H9 (cell line): ENCODE data around the gene MBP. TPM values are rescaled to one million over a fixed set of nuclear protein-coding genes. Genes with fewer than 3 reads are reported as not detected.
A peak's percentile ranks its signal among the peaks of the same experiment; 100 is the strongest.

Experiments
- DNase-seq: peaks from one replicate; pipeline ENCODE4 v3.0.0-alpha.2; 2017
- H2AFZ ChIP-seq: one replicate; pipeline ENCODE4 v1.6.1; 2013; ENCODE audit warnings: mild to moderate bottlenecking, low read length, control low read depth, moderate library complexity
- H2AK5ac ChIP-seq: 2 replicates; pipeline ENCODE4 v1.6.1; 2013; ENCODE audit warnings: low read length, control low read depth, mixed read lengths; ENCODE audit not compliant: insufficient read length
- H2BK120ac ChIP-seq: one replicate; pipeline ENCODE4 v1.6.1; 2013; ENCODE audit warnings: low read depth, mild to moderate bottlenecking, low read length, control low read depth, inconsistent platforms; ENCODE audit not compliant: poor library complexity, severe bottlenecking
- H2BK12ac ChIP-seq: 2 replicates; pipeline ENCODE4 v1.6.1; 2013; ENCODE audit warnings: low read length, control low read depth, mixed read lengths, low read depth; ENCODE audit not compliant: insufficient read length
- H2BK15ac ChIP-seq: 2 replicates; pipeline ENCODE4 v1.6.1; 2013; ENCODE audit warnings: low read depth, low read length, control low read depth
- H2BK20ac ChIP-seq: one replicate; pipeline ENCODE4 v1.6.1; 2013; ENCODE audit warnings: low read depth, mild to moderate bottlenecking, low read length, control low read depth, inconsistent platforms; ENCODE audit not compliant: poor library complexity, severe bottlenecking
- H2BK5ac ChIP-seq: 2 replicates; pipeline ENCODE4 v1.6.1; 2013; ENCODE audit warnings: low read length, control low read depth, mixed read lengths; ENCODE audit not compliant: insufficient read length
- H3K14ac ChIP-seq: 2 replicates; pipeline ENCODE4 v1.6.1; 2013; ENCODE audit warnings: low read length, control low read depth; ENCODE audit not compliant: insufficient read depth
- H3K18ac ChIP-seq: 2 replicates; pipeline ENCODE4 v1.6.1; 2013; ENCODE audit warnings: low read depth, mild to moderate bottlenecking, mixed read lengths, low read length, control low read depth; ENCODE audit not compliant: insufficient read length
- H3K23ac ChIP-seq: 2 replicates; pipeline ENCODE4 v1.6.1; 2013; ENCODE audit warnings: low read length, control low read depth, mixed read lengths, low read depth; ENCODE audit not compliant: insufficient read length
- H3K23me2 ChIP-seq: 2 replicates; pipeline ENCODE4 v1.6.1; 2013; ENCODE audit warnings: low read depth, mild to moderate bottlenecking, mixed read lengths, low read length, control low read depth; ENCODE audit not compliant: insufficient read length, poor library complexity, severe bottlenecking
- H3K27ac ChIP-seq: 2 replicates; pipeline ENCODE4 v1.5.1; 2013; ENCODE audit warnings: low read length, control low read depth, mixed read lengths, low read depth; ENCODE audit not compliant: insufficient read length
- H3K27me3 ChIP-seq: 2 replicates; pipeline ENCODE4 v1.6.1; 2013; ENCODE audit warnings: low read length, control low read depth, inconsistent platforms; ENCODE audit not compliant: insufficient read depth
- H3K4ac ChIP-seq: 2 replicates; pipeline ENCODE4 v1.6.1; 2013; ENCODE audit warnings: low read depth, mild to moderate bottlenecking, control low read depth, inconsistent platforms, low read length, moderate library complexity
- H3K4me1 ChIP-seq: 2 replicates; pipeline ENCODE4 v1.6.1; 2013; ENCODE audit warnings: low read length, control low read depth, inconsistent platforms; ENCODE audit not compliant: insufficient read depth
- H3K4me2 ChIP-seq: 2 replicates; pipeline ENCODE4 v1.6.1; 2013; ENCODE audit warnings: low read length, control low read depth, mixed read lengths; ENCODE audit not compliant: insufficient read length, insufficient read depth
- H3K56ac ChIP-seq: 2 replicates; pipeline ENCODE4 v1.6.1; 2013; ENCODE audit warnings: low read depth, mild to moderate bottlenecking, mixed read lengths, low read length, control low read depth; ENCODE audit not compliant: insufficient read length
- H3K79me1 ChIP-seq: 2 replicates; pipeline ENCODE4 v1.6.1; 2013; ENCODE audit warnings: low read depth, mild to moderate bottlenecking, moderate library complexity, low read length, control low read depth, inconsistent platforms; ENCODE audit not compliant: insufficient read depth, poor library complexity, severe bottlenecking
- H3K79me2 ChIP-seq: 2 replicates; pipeline ENCODE4 v1.6.1; 2013; ENCODE audit warnings: low read length, control low read depth, inconsistent platforms; ENCODE audit not compliant: insufficient read depth
- H3K9ac ChIP-seq: 2 replicates; pipeline ENCODE4 v1.6.1; 2013; ENCODE audit warnings: low read length, control low read depth, mixed read lengths; ENCODE audit not compliant: insufficient read length; ENCODE audit errors: extremely low read depth
- H3K9me3 ChIP-seq: one replicate; pipeline ENCODE4 v1.6.1; 2013; ENCODE audit warnings: low read depth, low read length, inconsistent platforms; ENCODE audit not compliant: control insufficient read depth
- H3T11ph ChIP-seq: one replicate; pipeline ENCODE4 v1.6.1; 2013; ENCODE audit warnings: mild to moderate bottlenecking, low read length, control low read depth, inconsistent platforms
- H4K20me1 ChIP-seq: one replicate; pipeline ENCODE4 v1.6.1; 2013; ENCODE audit not compliant: control insufficient read depth, insufficient read length, insufficient read depth
- H4K5ac ChIP-seq: 2 replicates; pipeline ENCODE4 v1.6.1; 2013; ENCODE audit warnings: low read depth, mild to moderate bottlenecking, mixed read lengths, low read length, control low read depth; ENCODE audit not compliant: insufficient read length
- H4K8ac ChIP-seq: replicated peaks from 2 replicates; pipeline ENCODE4 v1.6.1; 2013; ENCODE audit warnings: low read length, control low read depth, mixed read lengths, low read depth; ENCODE audit not compliant: insufficient read length
- H4K91ac ChIP-seq: 2 replicates; pipeline ENCODE4 v1.6.1; 2013; ENCODE audit warnings: low read depth, mild to moderate bottlenecking, moderate library complexity, mixed read lengths, low read length, control low read depth; ENCODE audit not compliant: insufficient read length
- H3K27ac Mint-ChIP-seq, 3 experiments: 2 replicates in 2 of 3; 3 replicates in 1 of 3; pipeline ENCODE4 v1.8.0; 2020 to 2021; ENCODE audit warnings: mixed read lengths in 3 of 3, mild to moderate bottlenecking in 1 of 3, moderate library complexity in 1 of 3
- H3K27me3 Mint-ChIP-seq: 2 replicates; pipeline ENCODE4 v1.8.0; 2021; ENCODE audit warnings: low read depth, mild to moderate bottlenecking, moderate library complexity, mixed read lengths
- H3K36me3 Mint-ChIP-seq, 3 experiments: 2 replicates in 2 of 3; 3 replicates in 1 of 3; pipeline ENCODE4 v1.8.0; 2020 to 2021; ENCODE audit warnings: low read depth in 3 of 3, mixed read lengths in 3 of 3; ENCODE audit not compliant: insufficient read depth in 1 of 3
- H3K4me1 Mint-ChIP-seq, 2 experiments: 2 replicates each; pipeline ENCODE4 v1.8.0; 2020; ENCODE audit warnings: mixed read lengths in 2 of 2
- H3K4me3 Mint-ChIP-seq, 2 experiments: 2 replicates in 1 of 2; 3 replicates in 1 of 2; pipeline ENCODE4 v1.8.0; 2020 to 2021; ENCODE audit warnings: mild to moderate bottlenecking in 2 of 2, mixed read lengths in 2 of 2, moderate library complexity in 1 of 2
- H3K9me3 Mint-ChIP-seq, 2 experiments: 2 replicates in 1 of 2; 3 replicates in 1 of 2; pipeline ENCODE4 v1.8.0; 2020; ENCODE audit warnings: mild to moderate bottlenecking in 2 of 2, mixed read lengths in 2 of 2, moderate library complexity in 1 of 2
- CTCF ChIP-seq: fragments of 200-600 bp; sonication (generic); conservative IDR thresholded peaks from 3 replicates; pipeline ENCODE4 v1.8.0; 2021; ENCODE audit warnings: antibody characterized with exemption, mild to moderate bottlenecking
- WGBS: extraction: QIAGEN DNeasy Blood & Tissue Kit; methylation state at CpG from one replicate; pipeline ENCODE4 v1.1.7; 2013; ENCODE audit warnings: missing lambda C conversion rate, low lambda C conversion rate, mixed read lengths; ENCODE audit not compliant: insufficient read length; ENCODE audit errors: extremely low coverage; 5-methylcytosine and 5-hydroxymethylcytosine counted together
- total RNA-seq: library from RNA; stranded (reverse); gene quantifications from 2 replicates; pipeline ENCODE4 v1.2.1, GENCODE V29; 2021

MBP gene
- total RNA-seq, 1 experiment from 2014 or later, result 8.6 TPM

GRCh38 chr18:76957384-76958355 lies 174.9 kb downstream of the MBP start:
- H3K9me3 ChIP-seq, result no peaks in the 10 kb centered on the region
- no peak overlapping the region for H3K4me2 ChIP-seq
- H3K56ac ChIP-seq, result no peak overlapping the region
- H3K4me1 Mint-ChIP-seq, result peaks cover 0 to 3% of the 10 kb centered on the region in 2 experiments; a peak in 1 of 4 replicates
- H3K9me3 Mint-ChIP-seq, result peaks cover 0 to 2% of the 10 kb centered on the region in 2 experiments; a peak in 2 of 5 replicates
- no peak overlapping the region for H3K9ac ChIP-seq
- no peak overlapping the region for H2BK120ac ChIP-seq
- DNase-seq, result no peak
- H3T11ph ChIP-seq, result no peak overlapping the region
- H2BK15ac ChIP-seq, result no peak overlapping the region
- H3K14ac ChIP-seq, result no peak overlapping the region
- no peak overlapping the region for H3K23ac ChIP-seq
- H3K79me1 ChIP-seq, result no peaks in the 10 kb centered on the region
- no CpG with 5 or more reads among the region's 18 CpGs for WGBS
- H4K20me1 ChIP-seq, result no peaks in the 10 kb centered on the region
- H3K4me1 ChIP-seq, result no peaks in the 10 kb centered on the region
- no peak overlapping the region for H3K18ac ChIP-seq
- H2BK12ac ChIP-seq, result no peak overlapping the region
- no peak overlapping the region for H2BK20ac ChIP-seq
- no peak overlapping the region for H3K27ac ChIP-seq
- H3K79me2 ChIP-seq, result no peaks in the 10 kb centered on the region
- no peak overlapping the region for H4K8ac ChIP-seq
- H3K4me3 Mint-ChIP-seq, result no peak overlapping the region
- no peak overlapping the region for H3K4ac ChIP-seq
- no peak overlapping the region for H2AFZ ChIP-seq
- H3K27me3 ChIP-seq, result no peaks in the 10 kb centered on the region
- H2BK5ac ChIP-seq, result no peak overlapping the region
- no peak overlapping the region for H4K5ac ChIP-seq
- H3K27ac Mint-ChIP-seq, result peak overlapping the region in 2 of 3 experiments; percentile 14 to 81; a peak in 4 of 7 replicates
- H3K27me3 Mint-ChIP-seq, result no peaks in the 10 kb centered on the region
- H4K91ac ChIP-seq, result no peak overlapping the region
- TF ChIP-seq CTCF, result no peak
- H3K36me3 Mint-ChIP-seq, result peaks cover 15 to 58% (median 46%) of the 10 kb centered on the region in 3 experiments
- H2AK5ac ChIP-seq, result no peak overlapping the region
- H3K23me2 ChIP-seq, result no peaks in the 10 kb centered on the region
